ENCODE measurements around the gene TSGA10IP.

TSGA10IP gene

GRCh38 chr11:65952052-65952521 lies 6.8 kb downstream of the TSGA10IP start:
- DNase-seq (ENCODE audit: low spot score), result no peak
- in situ Hi-C loops (cut with MboI; ENCODE audit: low pct_unique_long_range_greater_than_20kb, low sequenced_read_pairs, unreplicated experiment), result no loop called here
- TF ChIP-seq CTCF (IDR thresholded peaks at IDR 0.05; ENCODE audit: extremely low read depth, insufficient read depth, missing control alignments), result no peak

DNA sequence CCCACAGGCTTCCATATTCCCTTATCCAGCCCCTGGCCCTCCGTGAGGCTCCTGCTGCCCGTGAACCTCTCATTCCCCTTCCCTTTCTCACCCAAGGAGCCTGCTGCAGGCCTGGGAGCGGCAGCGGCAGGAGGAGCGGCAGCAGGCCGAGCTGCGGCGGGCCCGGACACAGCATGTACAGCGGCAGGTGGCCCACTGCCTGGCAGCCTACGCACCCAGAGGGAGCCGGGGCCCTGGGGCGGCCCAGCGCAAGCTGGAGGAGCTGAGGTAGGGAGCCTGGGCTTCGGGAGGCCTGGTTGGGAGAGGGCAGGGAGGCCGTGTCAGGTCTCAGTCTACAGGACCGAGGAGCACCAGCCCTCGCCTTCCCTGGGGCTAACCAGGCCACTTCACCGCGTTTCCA lies 8.2 kb downstream of the TSGA10IP start:
- in situ Hi-C loops (cut with MboI; ENCODE audit: low pct_unique_long_range_greater_than_20kb, low sequenced_read_pairs, unreplicated experiment), result no loop called here
- no peak for DNase-seq (ENCODE audit: low spot score)
- no peak for TF ChIP-seq CTCF (IDR thresholded peaks at IDR 0.05; ENCODE audit: extremely low read depth, insufficient read depth, missing control alignments)

DNA sequence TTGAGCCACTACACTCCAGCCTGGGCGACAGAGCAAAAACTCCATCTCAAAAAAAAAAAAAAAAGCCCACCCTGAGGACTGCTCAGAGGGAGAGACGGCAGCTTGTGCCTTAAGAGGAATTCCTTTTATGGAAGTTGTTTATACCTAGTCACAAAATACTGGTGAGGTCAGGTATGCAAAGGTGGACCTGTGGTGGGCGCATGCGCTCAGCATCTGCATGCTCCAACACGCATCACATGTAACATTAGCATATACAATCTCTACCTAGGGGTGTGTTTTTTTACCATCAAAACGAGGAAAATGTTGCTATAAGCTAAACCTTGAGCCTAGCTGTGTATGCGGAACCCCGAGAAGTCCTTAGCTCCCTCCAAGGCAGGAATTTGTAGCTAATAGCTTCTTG lies 9.5 kb downstream of the TSGA10IP start:
- no peak for DNase-seq (ENCODE audit: low spot score)
- in situ Hi-C loops (cut with MboI; ENCODE audit: low pct_unique_long_range_greater_than_20kb, low sequenced_read_pairs, unreplicated experiment), result no loop called here
- no peak for TF ChIP-seq CTCF (IDR thresholded peaks at IDR 0.05; ENCODE audit: extremely low read depth, insufficient read depth, missing control alignments)

DNA sequence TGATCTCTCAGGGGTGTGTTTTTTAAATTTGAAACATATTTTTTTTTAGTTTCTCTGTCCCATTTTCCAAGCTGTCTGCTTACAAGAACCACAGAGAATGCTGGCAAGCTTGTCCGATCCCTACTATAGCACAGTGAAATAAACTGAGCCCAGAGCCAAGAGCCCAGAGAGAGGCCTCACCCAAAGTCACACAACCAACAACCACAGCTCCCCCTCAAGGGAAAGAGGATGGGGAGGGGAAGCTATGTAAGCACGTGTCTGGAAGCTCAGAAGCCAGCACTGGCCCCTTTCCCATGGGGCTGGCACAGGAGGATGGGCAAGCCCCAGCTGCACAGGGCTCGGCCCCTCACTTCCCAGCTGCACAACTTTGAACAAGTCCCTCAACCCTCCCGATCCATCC lies 13.0 kb downstream of the TSGA10IP start:
- in situ Hi-C loops (cut with MboI; ENCODE audit: low pct_unique_long_range_greater_than_20kb, low sequenced_read_pairs, unreplicated experiment), result no loop called here
- TF ChIP-seq CTCF (IDR thresholded peaks at IDR 0.05; ENCODE audit: extremely low read depth, insufficient read depth, missing control alignments), result no peak
- DNase-seq (ENCODE audit: low spot score), result no peak

DNA sequence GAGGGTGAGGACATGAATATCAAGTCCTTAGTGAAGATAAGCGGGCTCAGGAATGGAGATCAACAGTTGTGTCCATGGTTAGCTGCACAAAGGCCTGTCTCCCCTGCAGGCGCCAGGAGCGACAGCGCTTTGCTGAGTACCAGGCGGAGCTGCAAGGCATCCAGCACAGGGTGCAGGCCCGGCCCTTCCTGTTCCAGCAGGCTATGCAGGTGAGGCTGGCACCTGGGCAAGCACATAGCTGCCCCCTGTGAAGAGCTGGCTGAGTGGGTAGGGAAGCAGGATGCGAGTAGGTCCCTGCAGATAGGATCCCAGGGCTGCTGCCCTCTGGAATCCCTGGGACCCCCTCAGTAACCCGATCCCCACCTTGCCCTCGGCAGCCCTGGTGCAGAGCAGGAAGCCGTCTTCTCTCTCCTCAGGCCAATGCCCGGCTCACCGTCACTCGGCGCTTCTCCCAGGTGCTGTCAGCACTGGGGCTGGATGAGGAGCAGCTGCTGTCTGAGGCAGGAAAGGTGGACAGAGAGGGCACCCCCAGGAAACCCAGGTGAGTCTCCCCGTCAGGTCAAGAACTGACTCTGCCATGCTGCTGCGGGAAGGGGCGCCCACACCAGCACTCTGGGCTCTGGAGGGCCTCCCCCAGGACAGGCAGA lies 13.6 kb downstream of the TSGA10IP start:
- no peak for DNase-seq (ENCODE audit: low spot score)
- in situ Hi-C loops (cut with MboI; ENCODE audit: low pct_unique_long_range_greater_than_20kb, low sequenced_read_pairs, unreplicated experiment), result no loop called here
- no peak for TF ChIP-seq CTCF (IDR thresholded peaks at IDR 0.05; ENCODE audit: extremely low read depth, insufficient read depth, missing control alignments)

GRCh38 chr11:65960824-65961266 lies 15.6 kb downstream of the TSGA10IP start:
- no peak for DNase-seq (ENCODE audit: low spot score)
- in situ Hi-C loops (cut with MboI; ENCODE audit: low pct_unique_long_range_greater_than_20kb, low sequenced_read_pairs, unreplicated experiment), result no loop called here
- TF ChIP-seq CTCF (IDR thresholded peaks at IDR 0.05; ENCODE audit: extremely low read depth, insufficient read depth, missing control alignments), result no peak

Data from GM13977 (cell line).